ENCODE results near the gene ZNF345. TPM values are rescaled to one million over a fixed set of nuclear protein-coding genes. Genes with fewer than 3 reads are reported as not detected.

Gene ZNF345
- total and polyA plus RNA-seq, 10 of the 15 experiments (the other 5 are each of a cell fraction or from before 2014, with no cell fraction given) = 1.3 to 3.0 (median 2.0) TPM

- Histone ChIP-seq H3K27me3 (replicated peaks in 1 of 2; ENCODE audit: control insufficient read depth in 2 of 2, insufficient read depth in 2 of 2, low read length in 1 of 2) (no peaks in the 10 kb centered on the region), H3K9ac (ENCODE audit: control insufficient read depth, insufficient read depth, low read length) (no peak overlapping the region), H4K20me1 (ENCODE audit: control insufficient read depth, insufficient read depth) (no peaks in the 10 kb centered on the region), H3K9me3 (replicated peaks; ENCODE audit: control insufficient read depth, insufficient read depth, low read length) (peaks cover 22% of the 10 kb centered on the region), H2AFZ (ENCODE audit: control insufficient read depth, low read depth, low read length) (no peak overlapping the region), H3K4me1 (ENCODE audit: control insufficient read depth, insufficient read depth, low read length) (no peaks in the 10 kb centered on the region), H3K27ac (ENCODE audit: control insufficient read depth, insufficient read depth) (no peak overlapping the region), H3K79me2 (ENCODE audit: control insufficient read depth, insufficient read depth, low read length) (no peaks in the 10 kb centered on the region), H3K36me3 (ENCODE audit: control insufficient read depth in 2 of 2, insufficient read depth in 2 of 2, low read length in 1 of 2) (no peaks in the 10 kb centered on the region), H3K4me3 (no peak overlapping the region), H3K4me2 (ENCODE audit: control insufficient read depth, insufficient read depth) (no peak overlapping the region)
- intact Hi-C loops (cut with micrococcal nuclease; ENCODE audit: unreplicated experiment) = no loop called here
- ChIA-PET RAD21 (ENCODE audit: unreplicated experiment) (no interaction called here), POLR2A (no interaction called here), CTCF (no interaction called here), SMC1A (ENCODE audit: uncharacterized antibody, unreplicated experiment) (no interaction called here)
- no peak for TF ChIP-seq SREBF1 (IDR thresholded peaks at IDR 0.05; ENCODE audit: low read length)
- no peak for TF ChIP-seq EED (IDR thresholded peaks at IDR 0.05; ENCODE audit: low read depth)
- no peak for TF ChIP-seq SUPT20H (IDR thresholded peaks at IDR 0.05; ENCODE audit: borderline replicate concordance, control insufficient read depth, low read depth, low read length)
- no peak for TF ChIP-seq WRNIP1 (IDR thresholded peaks at IDR 0.05; ENCODE audit: borderline replicate concordance, low read depth, low read length)
- TF ChIP-seq HDGF (IDR thresholded peaks at IDR 0.05) = no peak
- no peak for TF ChIP-seq SREBF2 (IDR thresholded peaks at IDR 0.05; ENCODE audit: low read length)
- TF ChIP-seq ATF7 (IDR thresholded peaks at IDR 0.05; ENCODE audit: low read depth) = no peak
- TF ChIP-seq CBX5 (IDR thresholded peaks at IDR 0.05; ENCODE audit: low read depth) = peak; percentile 49; the same call in 1 of the 2 replicates
- TF ChIP-seq ZNF274 (IDR thresholded peaks at IDR 0.05; ENCODE audit: insufficient read depth, insufficient read length) = peak; percentile 77
- no peak for TF ChIP-seq POU2F2 (IDR thresholded peaks at IDR 0.05; ENCODE audit: borderline replicate concordance, low read depth, low read length)
- no peak for TF ChIP-seq HDAC6 (IDR thresholded peaks at IDR 0.05; ENCODE audit: unreplicated experiment)
- TF ChIP-seq NR2C1 (IDR thresholded peaks at IDR 0.05) = no peak
- no peak for TF ChIP-seq MEF2A (IDR thresholded peaks at IDR 0.05; ENCODE audit: insufficient read depth, low read depth, low read length)
- TF ChIP-seq FOXM1 (IDR thresholded peaks at IDR 0.05; ENCODE audit: low read depth, low read length) = no peak
- BruUV-seq (replicated peaks) = TSS peak; percentile 38
- DNase-seq (ENCODE audit: low read depth, low spot score) = no peak
- no peak for ATAC-seq
- no peak for FAIRE-seq
- 88% methylated on average over 10 of the region's 10 CpGs for WGBS (ENCODE audit: insufficient coverage, insufficient replicate concordance, low lambda C conversion rate, missing lambda C conversion rate)
- in situ Hi-C loops (cut with MboI) = no loop called here
Observed at GRCh38 chr19:36876993-36877938, 26.6 kb downstream of the ZNF345 start.
